ENCODE results near the gene INS. TPM values are rescaled to one million over a fixed set of nuclear protein-coding genes. Genes with fewer than 3 reads are reported as not detected.
"Not testable (repeated sequence)": the region's sequence is repeated elsewhere in the genome, so short reads cannot be mapped to it uniquely, and the experiment has no call there.

INS gene
- polyA plus RNA-seq, 6 donors from 2014 or later, result not detected

DNA sequence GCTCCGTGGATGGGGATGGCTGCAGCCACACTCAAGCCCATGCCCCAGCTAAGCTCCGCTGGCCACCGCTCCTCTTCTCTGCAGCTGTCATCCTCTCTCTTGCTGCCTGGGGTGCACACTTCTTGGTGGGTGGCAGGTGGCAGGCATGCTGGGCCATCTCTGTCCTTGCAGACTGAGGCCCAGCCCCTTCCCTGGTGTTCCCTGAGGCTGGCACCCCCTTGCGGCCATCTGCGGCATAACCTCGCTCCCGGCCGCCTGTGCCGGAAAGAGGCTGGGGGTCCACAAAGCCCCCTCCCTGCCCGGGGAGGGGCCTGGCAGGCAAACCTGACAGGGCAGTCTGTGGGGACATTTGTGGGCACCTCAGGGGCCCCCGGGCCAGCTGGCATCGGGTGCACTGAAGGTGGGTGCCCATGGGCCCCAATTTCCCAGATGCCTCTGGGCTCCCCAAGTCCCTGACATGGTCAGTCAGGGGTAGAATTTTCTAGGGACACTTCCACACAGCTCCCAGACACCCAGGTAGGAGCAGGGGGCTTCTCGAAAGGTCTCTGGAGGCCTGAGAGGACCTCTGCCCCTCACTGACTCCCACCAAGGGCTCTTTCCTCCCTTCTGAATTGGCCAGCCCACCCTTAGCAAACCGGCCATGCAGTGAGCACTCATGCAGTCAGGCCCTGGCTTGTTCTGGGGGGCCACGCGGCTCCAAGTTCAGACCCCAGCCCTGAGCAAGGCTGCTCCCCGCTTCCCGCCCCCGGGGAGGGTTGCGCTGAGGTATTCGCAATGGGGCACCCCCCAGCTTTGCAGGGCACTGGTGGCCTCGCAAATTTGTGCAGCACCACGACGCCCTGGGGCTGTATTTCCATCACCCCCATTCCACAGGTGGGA lies 34.1 kb upstream of the INS start:
- H3K9me3 Mint-ChIP-seq, result no peaks in the 10 kb centered on the region
- H3K36me3 Mint-ChIP-seq, result peaks cover 0 to 10% of the 10 kb centered on the region in 2 donors
- DNase-seq, result peak; percentile 29
- H3K4me3 Mint-ChIP-seq, result no peak overlapping the region
- no peak overlapping the region for H3K27ac Mint-ChIP-seq
- H3K27me3 Mint-ChIP-seq, result peaks cover 9 to 35% (median 27%) of the 10 kb centered on the region in 3 donors
- peaks cover 12 to 23% (median 18%) of the 10 kb centered on the region in 3 donors for H3K4me1 Mint-ChIP-seq
- peak; percentile 29 to 34 for ATAC-seq (ENCODE audit: low read depth in 2 of 2)

- not testable (repeated sequence) for H3K27ac Mint-ChIP-seq; DNase-seq; ATAC-seq (ENCODE audit: low read depth in 2 of 2); H3K36me3 Mint-ChIP-seq; H3K4me3 Mint-ChIP-seq; H3K9me3 Mint-ChIP-seq
- Mint-ChIP-seq H3K27me3 (peaks cover 9 to 35% (median 27%) of the 10 kb centered on the region in 3 donors), H3K4me1 (peaks cover 12 to 23% (median 18%) of the 10 kb centered on the region in 3 donors)
These were observed 33.0 kb upstream of the INS start for GRCh38 chr11:2193888-2194595.

- Mint-ChIP-seq H3K27me3 (peaks cover 9 to 40% (median 27%) of the 10 kb centered on the region in 3 donors), H3K4me3 (no peak overlapping the region), H3K36me3 (peaks cover 0 to 10% of the 10 kb centered on the region in 2 donors), H3K4me1 (peaks cover 12 to 23% (median 18%) of the 10 kb centered on the region in 3 donors), H3K9me3 (no peaks in the 10 kb centered on the region), H3K27ac (no peak overlapping the region)
- DNase-seq, result no peak
- ATAC-seq (ENCODE audit: low read depth in 2 of 2), result no peak
These were observed 32.3 kb upstream of the INS start for GRCh38 chr11:2193099-2193887.

GRCh38 chr11:2192435-2192834 lies 31.4 kb upstream of the INS start:
- DNase-seq, result no peak
- peaks cover 12 to 23% (median 18%) of the 10 kb centered on the region in 3 donors for H3K4me1 Mint-ChIP-seq
- ATAC-seq (ENCODE audit: low read depth in 2 of 2), result no peak
- H3K9me3 Mint-ChIP-seq, result no peaks in the 10 kb centered on the region
- H3K4me3 Mint-ChIP-seq, result no peak overlapping the region
- no peak overlapping the region for H3K27ac Mint-ChIP-seq
- peaks cover 9 to 40% (median 26%) of the 10 kb centered on the region in 3 donors for H3K27me3 Mint-ChIP-seq
- H3K36me3 Mint-ChIP-seq, result peaks cover 0 to 10% of the 10 kb centered on the region in 2 donors

GRCh38 chr11:2191883-2192282 lies 30.9 kb upstream of the INS start:
- Mint-ChIP-seq H3K36me3 (peaks cover 0 to 5% of the 10 kb centered on the region in 2 donors), H3K9me3 (no peaks in the 10 kb centered on the region), H3K4me1 (peaks cover 9 to 18% (median 13%) of the 10 kb centered on the region in 3 donors), H3K27ac (no peak overlapping the region), H3K4me3 (no peak overlapping the region), H3K27me3 (peaks cover 9 to 35% (median 20%) of the 10 kb centered on the region in 3 donors)
- ATAC-seq (ENCODE audit: low read depth in 2 of 2), result no peak
- DNase-seq, result no peak

GRCh38 chr11:2190657-2191471 lies 29.9 kb upstream of the INS start:
- H3K27ac Mint-ChIP-seq, result peak overlapping the region in 2 of 6 donors; percentile 19 to 37
- H3K9me3 Mint-ChIP-seq, result no peaks in the 10 kb centered on the region
- no peaks in the 10 kb centered on the region for H3K36me3 Mint-ChIP-seq
- peaks cover 4 to 8% (median 4%) of the 10 kb centered on the region in 3 donors for H3K4me1 Mint-ChIP-seq
- peaks cover 0 to 25% (median 10%) of the 10 kb centered on the region in 3 donors for H3K27me3 Mint-ChIP-seq
- no peak for DNase-seq
- peak overlapping the region in 3 of 8 donors; percentile 7 to 32 (median 32) for H3K4me3 Mint-ChIP-seq
- peak in 1 of 2 donors; percentile 32 for ATAC-seq (ENCODE audit: low read depth in 2 of 2)

- Mint-ChIP-seq H3K27me3 (peaks cover 0 to 22% (median 10%) of the 10 kb centered on the region in 3 donors), H3K27ac (no peak overlapping the region), H3K4me1 (peaks cover 4 to 8% (median 5%) of the 10 kb centered on the region in 3 donors), H3K4me3 (no peak overlapping the region), H3K9me3 (no peaks in the 10 kb centered on the region), H3K36me3 (no peaks in the 10 kb centered on the region)
- ATAC-seq (ENCODE audit: low read depth in 2 of 2) (no peak), DNase-seq (no peak)
These were observed 29.1 kb upstream of the INS start for GRCh38 chr11:2189938-2190656.

- ATAC-seq (ENCODE audit: low read depth in 2 of 2) (no peak), DNase-seq (no peak)
- no peak overlapping the region for H3K27ac Mint-ChIP-seq
- no peak overlapping the region for H3K4me3 Mint-ChIP-seq
- H3K9me3 Mint-ChIP-seq, result no peaks in the 10 kb centered on the region
- peaks cover 0 to 25% (median 10%) of the 10 kb centered on the region in 3 donors for H3K27me3 Mint-ChIP-seq
- peaks cover 0 to 4% of the 10 kb centered on the region in 2 donors for H3K36me3 Mint-ChIP-seq
- H3K4me1 Mint-ChIP-seq, result peaks cover 0 to 8% (median 7%) of the 10 kb centered on the region in 3 donors
These were observed 27.7 kb upstream of the INS start for GRCh38 chr11:2188745-2189144.

GRCh38 chr11:2187280-2187707 lies 26.3 kb upstream of the INS start:
- DNase-seq, result no peak
- no peak for ATAC-seq (ENCODE audit: low read depth in 2 of 2)
- H3K4me1 Mint-ChIP-seq, result peaks cover 0 to 8% (median 7%) of the 10 kb centered on the region in 3 donors
- H3K27me3 Mint-ChIP-seq, result peaks cover 0 to 19% (median 10%) of the 10 kb centered on the region in 3 donors
- no peaks in the 10 kb centered on the region for H3K9me3 Mint-ChIP-seq
- H3K27ac Mint-ChIP-seq, result no peak overlapping the region
- H3K36me3 Mint-ChIP-seq, result peaks cover 0 to 4% of the 10 kb centered on the region in 2 donors
- no peak overlapping the region for H3K4me3 Mint-ChIP-seq

- H3K36me3 Mint-ChIP-seq, result peaks cover 0 to 4% of the 10 kb centered on the region in 2 donors
- DNase-seq, result peak; percentile 34
These were observed 25.8 kb upstream of the INS start for GRCh38 chr11:2186669-2187279.

DNA sequence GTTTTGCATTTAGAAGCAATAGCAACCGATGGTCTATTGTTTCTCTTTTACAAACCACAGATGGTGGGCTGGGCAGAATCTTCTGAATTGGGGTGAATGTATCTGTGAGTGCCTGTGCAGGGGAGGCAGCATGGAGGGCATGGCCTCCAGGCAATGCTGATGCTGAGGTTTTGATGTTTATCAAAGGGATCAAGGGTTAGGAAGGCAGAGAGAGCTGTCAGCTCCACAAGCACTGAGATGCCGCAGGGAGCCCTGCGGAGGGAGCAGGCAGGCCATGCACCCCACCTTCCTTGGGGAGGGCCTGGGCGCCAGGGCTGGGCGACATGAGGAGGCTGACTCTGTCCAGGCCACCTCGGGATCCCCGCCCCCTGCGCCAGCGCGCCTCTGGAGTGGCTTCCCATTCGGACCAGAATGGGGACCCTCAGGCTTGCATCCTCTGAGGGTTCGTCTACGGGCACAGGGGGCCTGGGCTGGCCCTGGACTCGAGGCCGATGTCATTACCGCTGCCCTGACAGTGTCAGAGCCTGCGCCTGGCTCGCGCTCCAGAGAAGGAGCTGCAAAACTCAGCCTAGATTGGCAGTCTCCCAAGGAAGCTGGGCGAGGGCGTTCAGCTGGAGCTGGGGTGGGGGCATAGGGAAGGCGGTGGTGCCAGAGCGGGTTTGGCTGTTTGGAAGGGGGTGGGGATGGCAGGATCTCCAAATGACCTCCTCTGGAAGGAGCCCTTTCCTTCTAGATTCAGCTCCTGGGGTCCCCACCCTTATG lies 24.5 kb upstream of the INS start:
- H3K27ac Mint-ChIP-seq, result no peak overlapping the region
- no peaks in the 10 kb centered on the region for H3K9me3 Mint-ChIP-seq
- ATAC-seq (ENCODE audit: low read depth in 2 of 2), result no peak
- H3K4me3 Mint-ChIP-seq, result no peak overlapping the region
- no peak for DNase-seq
- peaks cover 0 to 4% of the 10 kb centered on the region in 2 donors for H3K36me3 Mint-ChIP-seq
- peaks cover 0 to 14% (median 10%) of the 10 kb centered on the region in 3 donors for H3K27me3 Mint-ChIP-seq
- peaks cover 0 to 7% (median under 1%) of the 10 kb centered on the region in 3 donors for H3K4me1 Mint-ChIP-seq

More at GRCh38 chr11:2186669-2187279, 25.8 kb upstream of the INS start:
- Mint-ChIP-seq H3K4me3 (no peak overlapping the region), H3K27me3 (peaks cover 0 to 19% (median 10%) of the 10 kb centered on the region in 3 donors), H3K4me1 (peaks cover 0 to 8% (median 7%) of the 10 kb centered on the region in 3 donors), H3K9me3 (no peaks in the 10 kb centered on the region), H3K27ac (peak overlapping the region in 1 of 6 donors; percentile 24)
- peak; percentile 77 to 79 for ATAC-seq (ENCODE audit: low read depth in 2 of 2)
